ENCODE results near the gene BHMT2. TPM values are rescaled to one million over a fixed set of nuclear protein-coding genes. Genes with fewer than 3 reads are reported as not detected.

BHMT2 gene
- total and polyA plus RNA-seq, 2 of the 13 experiments (the other 11 are each of a cell fraction or from before 2014, with no cell fraction given): 13.8 to 18.8 TPM

DNA sequence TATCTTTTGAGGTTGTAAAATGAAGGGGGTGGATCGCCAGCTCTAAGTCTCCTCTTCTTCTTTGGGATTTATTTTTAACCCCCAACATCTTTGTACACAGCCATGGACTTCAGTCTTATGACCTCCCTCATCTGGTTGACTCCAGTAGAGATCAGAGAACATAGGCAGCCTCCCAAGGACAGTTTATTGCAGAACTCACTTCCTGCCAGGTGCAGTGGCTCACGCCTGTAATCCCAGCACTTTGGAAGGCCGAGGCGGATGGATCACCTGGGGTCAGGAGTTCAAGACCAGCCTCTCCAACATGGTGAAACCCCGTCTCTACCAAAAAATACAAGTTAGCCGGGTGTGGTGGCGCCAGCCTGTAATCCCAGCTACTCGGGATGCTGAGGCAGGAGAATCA is 39.2 kb downstream of the BHMT2 start (continued):
- TF ChIP-seq ZNF530 (CRISPR knock-in tag; IDR thresholded peaks at IDR 0.05; ENCODE audit: low read depth) (no peak), HCFC1 (IDR thresholded peaks at IDR 0.05; ENCODE audit: low read depth, low read length) (no peak), ZNF766 (CRISPR knock-in tag; IDR thresholded peaks at IDR 0.05; ENCODE audit: borderline replicate concordance) (no peak), DR1 (CRISPR knock-in tag; IDR thresholded peaks at IDR 0.05) (no peak), RBM22 (optimal IDR thresholded peaks at IDR 0.05; ENCODE audit: low read length) (no peak), PHF8 (CRISPR knock-in tag; IDR thresholded peaks at IDR 0.05) (no peak), SMYD3 (CRISPR knock-in tag; IDR thresholded peaks at IDR 0.05) (no peak), RAD21 (CRISPR knock-in tag; IDR thresholded peaks at IDR 0.05) (no peak), ZSCAN21 (CRISPR knock-in tag; IDR thresholded peaks at IDR 0.05; ENCODE audit: borderline replicate concordance) (no peak), SALL2 (CRISPR knock-in tag; IDR thresholded peaks at IDR 0.05) (no peak), ZBTB3 (CRISPR knock-in tag; IDR thresholded peaks at IDR 0.05; ENCODE audit: borderline replicate concordance, low read depth) (no peak), FOXM1 (CRISPR knock-in tag; IDR thresholded peaks at IDR 0.05) (no peak)
- TF ChIP-seq, protein P1, sequence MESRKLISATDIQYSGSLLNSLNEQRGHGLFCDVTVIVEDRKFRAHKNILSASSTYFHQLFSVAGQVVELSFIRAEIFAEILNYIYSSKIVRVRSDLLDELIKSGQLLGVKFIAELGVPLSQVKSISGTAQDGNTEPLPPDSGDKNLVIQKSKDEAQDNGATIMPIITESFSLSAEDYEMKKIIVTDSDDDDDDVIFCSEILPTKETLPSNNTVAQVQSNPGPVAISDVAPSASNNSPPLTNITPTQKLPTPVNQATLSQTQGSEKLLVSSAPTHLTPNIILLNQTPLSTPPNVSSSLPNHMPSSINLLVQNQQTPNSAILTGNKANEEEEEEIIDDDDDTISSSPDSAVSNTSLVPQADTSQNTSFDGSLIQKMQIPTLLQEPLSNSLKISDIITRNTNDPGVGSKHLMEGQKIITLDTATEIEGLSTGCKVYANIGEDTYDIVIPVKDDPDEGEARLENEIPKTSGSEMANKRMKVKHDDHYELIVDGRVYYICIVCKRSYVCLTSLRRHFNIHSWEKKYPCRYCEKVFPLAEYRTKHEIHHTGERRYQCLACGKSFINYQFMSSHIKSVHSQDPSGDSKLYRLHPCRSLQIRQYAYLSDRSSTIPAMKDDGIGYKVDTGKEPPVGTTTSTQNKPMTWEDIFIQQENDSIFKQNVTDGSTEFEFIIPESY (CRISPR knock-in tag; IDR thresholded peaks at IDR 0.05): no peak
- TF ChIP-seq, protein P2, sequence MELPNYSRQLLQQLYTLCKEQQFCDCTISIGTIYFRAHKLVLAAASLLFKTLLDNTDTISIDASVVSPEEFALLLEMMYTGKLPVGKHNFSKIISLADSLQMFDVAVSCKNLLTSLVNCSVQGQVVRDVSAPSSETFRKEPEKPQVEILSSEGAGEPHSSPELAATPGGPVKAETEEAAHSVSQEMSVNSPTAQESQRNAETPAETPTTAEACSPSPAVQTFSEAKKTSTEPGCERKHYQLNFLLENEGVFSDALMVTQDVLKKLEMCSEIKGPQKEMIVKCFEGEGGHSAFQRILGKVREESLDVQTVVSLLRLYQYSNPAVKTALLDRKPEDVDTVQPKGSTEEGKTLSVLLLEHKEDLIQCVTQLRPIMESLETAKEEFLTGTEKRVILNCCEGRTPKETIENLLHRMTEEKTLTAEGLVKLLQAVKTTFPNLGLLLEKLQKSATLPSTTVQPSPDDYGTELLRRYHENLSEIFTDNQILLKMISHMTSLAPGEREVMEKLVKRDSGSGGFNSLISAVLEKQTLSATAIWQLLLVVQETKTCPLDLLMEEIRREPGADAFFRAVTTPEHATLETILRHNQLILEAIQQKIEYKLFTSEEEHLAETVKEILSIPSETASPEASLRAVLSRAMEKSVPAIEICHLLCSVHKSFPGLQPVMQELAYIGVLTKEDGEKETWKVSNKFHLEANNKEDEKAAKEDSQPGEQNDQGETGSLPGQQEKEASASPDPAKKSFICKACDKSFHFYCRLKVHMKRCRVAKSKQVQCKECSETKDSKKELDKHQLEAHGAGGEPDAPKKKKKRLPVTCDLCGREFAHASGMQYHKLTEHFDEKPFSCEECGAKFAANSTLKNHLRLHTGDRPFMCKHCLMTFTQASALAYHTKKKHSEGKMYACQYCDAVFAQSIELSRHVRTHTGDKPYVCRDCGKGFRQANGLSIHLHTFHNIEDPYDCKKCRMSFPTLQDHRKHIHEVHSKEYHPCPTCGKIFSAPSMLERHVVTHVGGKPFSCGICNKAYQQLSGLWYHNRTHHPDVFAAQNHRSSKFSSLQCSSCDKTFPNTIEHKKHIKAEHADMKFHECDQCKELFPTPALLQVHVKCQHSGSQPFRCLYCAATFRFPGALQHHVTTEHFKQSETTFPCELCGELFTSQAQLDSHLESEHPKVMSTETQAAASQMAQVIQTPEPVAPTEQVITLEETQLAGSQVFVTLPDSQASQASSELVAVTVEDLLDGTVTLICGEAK (IDR thresholded peaks at IDR 0.05): no peak
- TF ChIP-seq, protein P2 (CRISPR knock-in tag; IDR thresholded peaks at IDR 0.05): peak; percentile 51; the same call in 1 of the 2 replicates
- TF ChIP-seq, protein P3, sequence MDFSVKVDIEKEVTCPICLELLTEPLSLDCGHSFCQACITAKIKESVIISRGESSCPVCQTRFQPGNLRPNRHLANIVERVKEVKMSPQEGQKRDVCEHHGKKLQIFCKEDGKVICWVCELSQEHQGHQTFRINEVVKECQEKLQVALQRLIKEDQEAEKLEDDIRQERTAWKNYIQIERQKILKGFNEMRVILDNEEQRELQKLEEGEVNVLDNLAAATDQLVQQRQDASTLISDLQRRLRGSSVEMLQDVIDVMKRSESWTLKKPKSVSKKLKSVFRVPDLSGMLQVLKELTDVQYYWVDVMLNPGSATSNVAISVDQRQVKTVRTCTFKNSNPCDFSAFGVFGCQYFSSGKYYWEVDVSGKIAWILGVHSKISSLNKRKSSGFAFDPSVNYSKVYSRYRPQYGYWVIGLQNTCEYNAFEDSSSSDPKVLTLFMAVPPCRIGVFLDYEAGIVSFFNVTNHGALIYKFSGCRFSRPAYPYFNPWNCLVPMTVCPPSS (IDR thresholded peaks at IDR 0.05): no peak
- TF ChIP-seq, protein P4, sequence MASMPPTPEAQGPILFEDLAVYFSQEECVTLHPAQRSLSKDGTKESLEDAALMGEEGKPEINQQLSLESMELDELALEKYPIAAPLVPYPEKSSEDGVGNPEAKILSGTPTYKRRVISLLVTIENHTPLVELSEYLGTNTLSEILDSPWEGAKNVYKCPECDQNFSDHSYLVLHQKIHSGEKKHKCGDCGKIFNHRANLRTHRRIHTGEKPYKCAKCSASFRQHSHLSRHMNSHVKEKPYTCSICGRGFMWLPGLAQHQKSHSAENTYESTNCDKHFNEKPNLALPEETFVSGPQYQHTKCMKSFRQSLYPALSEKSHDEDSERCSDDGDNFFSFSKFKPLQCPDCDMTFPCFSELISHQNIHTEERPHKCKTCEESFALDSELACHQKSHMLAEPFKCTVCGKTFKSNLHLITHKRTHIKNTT (CRISPR knock-in tag; IDR thresholded peaks at IDR 0.05): no peak
- TF ChIP-seq, protein P5, sequence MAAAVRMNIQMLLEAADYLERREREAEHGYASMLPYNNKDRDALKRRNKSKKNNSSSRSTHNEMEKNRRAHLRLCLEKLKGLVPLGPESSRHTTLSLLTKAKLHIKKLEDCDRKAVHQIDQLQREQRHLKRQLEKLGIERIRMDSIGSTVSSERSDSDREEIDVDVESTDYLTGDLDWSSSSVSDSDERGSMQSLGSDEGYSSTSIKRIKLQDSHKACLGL (CRISPR knock-in tag; IDR thresholded peaks at IDR 0.05): no peak
